ENCODE measurements around the gene PCDHB1. TPM values are rescaled to one million over a fixed set of nuclear protein-coding genes. Genes with fewer than 3 reads are reported as not detected.

The PCDHB1 gene
- total RNA-seq, 1 donor from 2014 or later: not detected

DNA sequence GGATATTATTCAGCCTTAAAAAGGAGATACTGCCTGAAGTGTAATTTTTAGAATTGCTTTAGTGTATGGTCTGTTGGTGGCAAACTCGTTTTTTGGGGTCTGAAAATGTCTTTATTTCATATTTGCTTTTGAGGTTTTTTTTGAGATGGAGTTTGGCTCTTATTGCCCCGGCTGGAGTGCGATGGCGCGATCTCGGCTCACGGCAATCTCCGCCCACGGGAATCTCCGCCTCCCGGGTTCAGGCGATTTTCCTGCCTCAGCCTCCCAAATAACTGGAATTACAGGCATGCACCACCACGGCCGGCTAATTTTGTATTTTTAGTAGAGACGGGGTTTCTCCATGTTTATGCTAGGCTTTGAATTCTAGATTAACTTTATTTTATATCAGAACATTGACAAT lies 20.2 kb upstream of the PCDHB1 start:
- ChIA-PET POLR2A (no interaction called here), CTCF (no interaction called here)
- Mint-ChIP-seq H3K9me3 (no peaks in the 10 kb centered on the region), H3K27ac (no peak overlapping the region), H3K4me3 (no peak overlapping the region), H3K36me3 (ENCODE audit: low read depth) (no peaks in the 10 kb centered on the region), H3K27me3 (no peaks in the 10 kb centered on the region), H3K4me1 (no peaks in the 10 kb centered on the region)
- ATAC-seq (ENCODE audit: low read depth) (no peak), DNase-seq (no peak)
- TF ChIP-seq, protein P1, sequence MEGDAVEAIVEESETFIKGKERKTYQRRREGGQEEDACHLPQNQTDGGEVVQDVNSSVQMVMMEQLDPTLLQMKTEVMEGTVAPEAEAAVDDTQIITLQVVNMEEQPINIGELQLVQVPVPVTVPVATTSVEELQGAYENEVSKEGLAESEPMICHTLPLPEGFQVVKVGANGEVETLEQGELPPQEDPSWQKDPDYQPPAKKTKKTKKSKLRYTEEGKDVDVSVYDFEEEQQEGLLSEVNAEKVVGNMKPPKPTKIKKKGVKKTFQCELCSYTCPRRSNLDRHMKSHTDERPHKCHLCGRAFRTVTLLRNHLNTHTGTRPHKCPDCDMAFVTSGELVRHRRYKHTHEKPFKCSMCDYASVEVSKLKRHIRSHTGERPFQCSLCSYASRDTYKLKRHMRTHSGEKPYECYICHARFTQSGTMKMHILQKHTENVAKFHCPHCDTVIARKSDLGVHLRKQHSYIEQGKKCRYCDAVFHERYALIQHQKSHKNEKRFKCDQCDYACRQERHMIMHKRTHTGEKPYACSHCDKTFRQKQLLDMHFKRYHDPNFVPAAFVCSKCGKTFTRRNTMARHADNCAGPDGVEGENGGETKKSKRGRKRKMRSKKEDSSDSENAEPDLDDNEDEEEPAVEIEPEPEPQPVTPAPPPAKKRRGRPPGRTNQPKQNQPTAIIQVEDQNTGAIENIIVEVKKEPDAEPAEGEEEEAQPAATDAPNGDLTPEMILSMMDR (IDR thresholded peaks at IDR 0.05): no peak
- intact Hi-C loops (cut with micrococcal nuclease): no loop called here

DNA sequence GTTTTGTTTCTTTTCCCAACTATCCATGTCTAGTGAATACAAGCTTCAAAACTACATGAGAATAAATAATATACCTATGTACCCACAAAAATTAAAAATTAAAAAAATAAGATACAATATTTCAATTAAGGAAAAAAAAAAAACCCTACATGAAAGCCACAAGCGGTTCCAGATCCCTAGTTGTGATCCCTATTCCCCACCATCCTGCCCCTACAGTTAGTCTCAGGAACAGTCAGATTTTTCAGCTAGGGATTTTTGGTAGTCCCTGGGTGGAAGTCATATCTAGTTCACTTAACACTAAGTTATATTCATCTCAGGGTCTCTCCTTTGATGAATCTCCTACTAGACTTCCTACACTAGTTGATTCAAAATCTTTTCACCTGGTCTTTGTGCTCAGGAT lies 18.5 kb upstream of the PCDHB1 start:
- H3K9me3 Mint-ChIP-seq: no peaks in the 10 kb centered on the region
- no peaks in the 10 kb centered on the region for H3K36me3 Mint-ChIP-seq (ENCODE audit: low read depth)
- intact Hi-C loops (cut with micrococcal nuclease): no loop called here
- no peak overlapping the region for H3K27ac Mint-ChIP-seq
- ATAC-seq (ENCODE audit: low read depth) (no peak), DNase-seq (no peak)
- no peak overlapping the region for H3K4me3 Mint-ChIP-seq
- no peaks in the 10 kb centered on the region for H3K27me3 Mint-ChIP-seq
- ChIA-PET CTCF (no interaction called here), POLR2A (no interaction called here)
- TF ChIP-seq, protein P1 (IDR thresholded peaks at IDR 0.05): no peak
- no peaks in the 10 kb centered on the region for H3K4me1 Mint-ChIP-seq

DNA sequence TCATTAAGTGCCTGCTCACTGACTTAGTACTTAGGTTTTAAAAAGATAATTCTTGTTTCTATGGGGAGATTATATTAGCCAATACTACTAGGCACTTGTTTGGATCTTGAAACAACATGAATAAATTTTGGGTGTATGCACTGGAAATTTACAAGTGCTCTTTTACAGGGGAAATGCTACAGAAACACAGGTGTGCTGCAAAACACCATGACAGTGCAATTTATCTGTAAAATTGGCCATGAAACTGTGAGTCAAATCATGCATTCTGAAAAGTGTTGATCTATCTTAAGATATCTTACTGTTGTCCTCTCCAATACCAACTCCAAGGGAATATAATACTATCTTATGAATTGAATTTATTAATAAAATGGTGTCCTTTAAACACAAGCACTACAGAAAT lies 12.1 kb upstream of the PCDHB1 start:
- Mint-ChIP-seq H3K4me1 (no peaks in the 10 kb centered on the region), H3K4me3 (no peak overlapping the region), H3K27me3 (peaks cover 2% of the 10 kb centered on the region), H3K36me3 (ENCODE audit: low read depth) (no peaks in the 10 kb centered on the region), H3K27ac (no peak overlapping the region), H3K9me3 (no peaks in the 10 kb centered on the region)
- CTCF ChIA-PET: no interaction called here
- intact Hi-C loops (cut with micrococcal nuclease): no loop called here
- ATAC-seq (ENCODE audit: low read depth) (no peak), DNase-seq (no peak)
- POLR2A ChIA-PET: no interaction called here
- TF ChIP-seq, protein P1 (IDR thresholded peaks at IDR 0.05): no peak

DNA sequence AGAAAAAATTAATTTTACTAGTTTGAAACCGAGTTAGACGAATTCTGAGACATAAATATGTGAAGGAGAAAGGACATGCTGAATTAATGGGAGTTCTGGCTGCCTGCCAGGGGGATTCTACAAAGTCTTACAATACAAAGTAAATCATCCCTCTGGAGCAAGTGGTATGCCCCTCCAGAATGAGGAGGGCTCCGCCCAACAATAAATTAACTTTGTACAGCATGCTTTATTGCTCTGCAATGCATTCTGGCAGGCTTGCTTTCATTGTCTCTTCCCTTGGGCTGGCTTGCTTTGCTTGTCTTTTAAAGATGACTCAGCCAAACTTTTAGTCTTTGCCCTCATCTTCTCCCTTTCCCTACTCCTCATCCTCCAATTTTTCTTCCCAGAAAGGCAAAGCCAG lies 11.7 kb upstream of the PCDHB1 start:
- intact Hi-C loops (cut with micrococcal nuclease): no loop called here
- H3K27me3 Mint-ChIP-seq: peaks cover 2% of the 10 kb centered on the region
- ChIA-PET CTCF (no interaction called here), POLR2A (no interaction called here)
- DNase-seq: no peak
- no peaks in the 10 kb centered on the region for H3K9me3 Mint-ChIP-seq
- H3K4me1 Mint-ChIP-seq: no peaks in the 10 kb centered on the region
- ATAC-seq (ENCODE audit: low read depth): no peak
- TF ChIP-seq, protein P1 (IDR thresholded peaks at IDR 0.05): no peak
- no peaks in the 10 kb centered on the region for H3K36me3 Mint-ChIP-seq (ENCODE audit: low read depth)
- H3K4me3 Mint-ChIP-seq: no peak overlapping the region
- no peak overlapping the region for H3K27ac Mint-ChIP-seq

DNA sequence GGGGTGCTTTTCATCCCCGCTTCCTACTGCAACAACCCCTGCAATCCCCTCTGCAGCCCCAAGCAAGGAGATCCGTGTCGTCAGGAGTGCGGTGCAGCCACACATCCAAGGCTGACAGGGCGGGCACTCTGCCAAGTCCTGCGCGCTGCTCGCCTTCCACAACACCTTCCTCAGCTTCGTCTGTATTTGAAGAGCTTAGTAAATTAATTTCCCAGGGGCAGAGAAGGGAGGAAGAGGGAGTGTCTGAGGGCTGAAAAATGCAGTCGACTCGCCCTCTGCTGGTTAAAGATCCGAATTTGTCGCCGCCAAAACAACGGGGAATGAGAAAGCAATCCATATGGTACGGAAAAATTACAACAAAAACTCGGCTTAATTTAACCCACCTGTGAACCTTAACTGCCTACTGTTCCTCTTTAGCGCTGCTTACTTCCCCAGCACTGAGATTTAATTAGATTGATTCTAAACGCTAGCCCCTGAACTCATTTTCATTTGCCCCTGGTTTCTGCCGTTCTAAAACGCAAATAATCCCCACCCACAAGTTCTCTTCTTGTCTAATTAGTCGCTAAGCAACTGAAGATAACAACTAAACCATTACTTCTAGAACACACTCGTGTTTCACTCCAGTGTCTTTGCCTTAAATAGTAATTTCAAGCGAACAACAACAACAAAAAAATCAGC lies 10.9 kb upstream of the PCDHB1 start:
- TF ChIP-seq, protein P1 (IDR thresholded peaks at IDR 0.05): no peak
- intact Hi-C loops (cut with micrococcal nuclease): loop anchor here (5.0 kb wide), 1 partner anchor 678 kb away; the partner anchor contains the start of gene SLC4A9
- Mint-ChIP-seq H3K4me3 (no peak overlapping the region), H3K4me1 (no peaks in the 10 kb centered on the region), H3K9me3 (no peaks in the 10 kb centered on the region), H3K27ac (no peak overlapping the region), H3K27me3 (peaks cover 2% of the 10 kb centered on the region), H3K36me3 (ENCODE audit: low read depth) (no peaks in the 10 kb centered on the region)
- ChIA-PET CTCF (no interaction called here), POLR2A (no interaction called here)
- DNase-seq (no peak), ATAC-seq (ENCODE audit: low read depth) (no peak)
